ENCODE results near the gene KIAA0586.

Gene KIAA0586

GRCh38 chr14:58598028-58598803 lies 170.7 kb downstream of the KIAA0586 start:
- no peak for DNase-seq (ENCODE audit: low spot score)

GRCh38 chr14:58598804-58599525 lies 171.4 kb downstream of the KIAA0586 start:
- DNase-seq (ENCODE audit: low spot score): no peak

- DNase-seq (ENCODE audit: low spot score): no peak
Observed at GRCh38 chr14:58599707-58600106, 172.2 kb downstream of the KIAA0586 start.
